Measurements from ENCODE around the gene OR7A5.
A peak's percentile ranks its signal among the peaks of the same experiment; 100 is the strongest.
"Not testable (repeated sequence)": the region's sequence is repeated elsewhere in the genome, so short reads cannot be mapped to it uniquely, and the experiment has no call there.

Gene OR7A5

DNA sequence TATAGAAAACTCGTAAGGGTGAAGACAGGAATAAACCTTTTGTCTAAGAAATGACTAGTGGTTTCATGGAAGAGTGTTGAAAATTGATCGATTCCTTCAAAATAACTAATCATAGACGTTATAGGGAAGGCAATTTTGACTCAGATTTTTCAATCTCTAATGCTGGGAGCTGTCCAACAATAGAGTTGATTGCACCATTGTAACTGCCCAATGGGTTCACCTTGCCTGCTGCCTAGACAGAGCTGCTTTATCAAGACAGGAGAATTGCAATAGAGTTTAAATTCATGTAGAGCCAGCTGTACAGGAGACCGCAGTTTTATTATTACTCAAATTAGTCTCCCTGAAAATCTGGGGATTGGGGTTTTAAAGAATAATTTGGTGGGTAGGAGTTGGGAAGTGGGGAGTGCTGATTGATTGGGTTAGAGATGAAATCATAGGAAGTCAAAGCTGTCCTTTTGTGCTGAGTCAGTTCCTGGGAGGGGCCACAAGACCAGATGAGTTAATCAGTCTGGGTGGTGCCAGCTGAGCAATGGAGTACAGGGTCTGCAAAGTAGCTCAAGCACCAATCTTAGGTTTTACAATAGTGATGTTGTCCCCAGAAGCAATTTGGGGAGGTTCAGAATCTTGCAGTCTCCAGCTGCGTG is 39.8 kb downstream of the OR7A5 start:
- H3K4me3 ChIP-seq (ENCODE audit: low read depth, low read length) = no peak overlapping the region
- POLR2A ChIA-PET = no interaction called here
- CTCF ChIA-PET = no interaction called here
- no peak for DNase-seq (ENCODE audit: low read depth, low spot score)
- TF ChIP-seq, protein P1, sequence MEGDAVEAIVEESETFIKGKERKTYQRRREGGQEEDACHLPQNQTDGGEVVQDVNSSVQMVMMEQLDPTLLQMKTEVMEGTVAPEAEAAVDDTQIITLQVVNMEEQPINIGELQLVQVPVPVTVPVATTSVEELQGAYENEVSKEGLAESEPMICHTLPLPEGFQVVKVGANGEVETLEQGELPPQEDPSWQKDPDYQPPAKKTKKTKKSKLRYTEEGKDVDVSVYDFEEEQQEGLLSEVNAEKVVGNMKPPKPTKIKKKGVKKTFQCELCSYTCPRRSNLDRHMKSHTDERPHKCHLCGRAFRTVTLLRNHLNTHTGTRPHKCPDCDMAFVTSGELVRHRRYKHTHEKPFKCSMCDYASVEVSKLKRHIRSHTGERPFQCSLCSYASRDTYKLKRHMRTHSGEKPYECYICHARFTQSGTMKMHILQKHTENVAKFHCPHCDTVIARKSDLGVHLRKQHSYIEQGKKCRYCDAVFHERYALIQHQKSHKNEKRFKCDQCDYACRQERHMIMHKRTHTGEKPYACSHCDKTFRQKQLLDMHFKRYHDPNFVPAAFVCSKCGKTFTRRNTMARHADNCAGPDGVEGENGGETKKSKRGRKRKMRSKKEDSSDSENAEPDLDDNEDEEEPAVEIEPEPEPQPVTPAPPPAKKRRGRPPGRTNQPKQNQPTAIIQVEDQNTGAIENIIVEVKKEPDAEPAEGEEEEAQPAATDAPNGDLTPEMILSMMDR (IDR thresholded peaks at IDR 0.05; ENCODE audit: insufficient read depth, low read length, missing control alignments) = no peak

DNA sequence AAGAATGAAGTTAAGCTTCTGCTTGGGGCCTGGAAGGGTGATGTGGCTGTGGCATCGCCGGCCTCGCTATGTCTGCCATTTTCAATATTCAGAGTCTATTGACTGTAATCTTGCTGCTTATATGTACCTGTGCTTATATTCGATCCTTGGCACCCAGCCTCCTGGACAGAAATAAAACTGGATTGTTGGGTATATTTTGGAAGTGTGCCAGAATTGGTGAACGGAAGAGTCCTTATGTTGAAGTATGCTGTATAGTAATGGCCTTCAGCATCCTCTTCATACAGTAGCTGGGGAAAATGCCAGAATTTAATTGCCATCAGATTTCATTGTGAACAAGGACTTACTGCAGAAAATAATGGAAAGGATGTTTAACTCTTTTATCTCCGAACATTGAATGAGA is 42.7 kb downstream of the OR7A5 start:
- CTCF ChIA-PET = not testable (repeated sequence)

DNA sequence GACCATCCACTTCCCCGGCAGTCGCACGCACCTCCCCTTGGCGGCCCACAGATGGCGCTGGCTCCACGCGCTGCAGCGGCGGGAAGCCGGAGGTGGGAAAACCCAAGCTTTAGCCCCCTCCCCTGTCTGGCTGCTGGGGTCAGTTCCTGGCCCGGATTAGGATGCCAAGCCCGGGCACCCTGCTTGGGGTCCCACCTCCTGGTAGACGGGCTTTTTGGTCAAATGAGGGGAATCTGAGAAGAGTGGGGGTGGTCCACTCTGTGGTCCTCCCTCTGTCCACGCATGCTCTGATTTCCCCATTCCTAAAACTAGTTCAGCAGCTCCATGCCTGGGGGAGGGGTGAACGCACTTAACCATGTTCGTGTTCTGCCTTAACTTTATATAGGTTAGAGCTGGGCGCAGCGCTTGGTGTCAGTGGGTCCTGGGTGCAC is 48.5 kb downstream of the OR7A5 start:
- CTCF ChIA-PET = interaction anchor here (0.9 to 1.4 kb wide), 2 partner anchors 16 to 104 kb away, joined by 3 read pairs; no protein-coding TSS in a partner anchor
- no peak overlapping the region for H3K4me3 ChIP-seq (ENCODE audit: low read depth, low read length)
- POLR2A ChIA-PET = no interaction called here
- TF ChIP-seq, protein P1 (IDR thresholded peaks at IDR 0.05; ENCODE audit: insufficient read depth, low read length, missing control alignments) = peak; percentile 67
- DNase-seq (ENCODE audit: low read depth, low spot score) = no peak

More for the DNA sequence above, 42.7 kb downstream of the OR7A5 start:
- POLR2A ChIA-PET; H3K4me3 ChIP-seq (ENCODE audit: low read depth, low read length); DNase-seq (ENCODE audit: low read depth, low spot score): not testable (repeated sequence)

DNA sequence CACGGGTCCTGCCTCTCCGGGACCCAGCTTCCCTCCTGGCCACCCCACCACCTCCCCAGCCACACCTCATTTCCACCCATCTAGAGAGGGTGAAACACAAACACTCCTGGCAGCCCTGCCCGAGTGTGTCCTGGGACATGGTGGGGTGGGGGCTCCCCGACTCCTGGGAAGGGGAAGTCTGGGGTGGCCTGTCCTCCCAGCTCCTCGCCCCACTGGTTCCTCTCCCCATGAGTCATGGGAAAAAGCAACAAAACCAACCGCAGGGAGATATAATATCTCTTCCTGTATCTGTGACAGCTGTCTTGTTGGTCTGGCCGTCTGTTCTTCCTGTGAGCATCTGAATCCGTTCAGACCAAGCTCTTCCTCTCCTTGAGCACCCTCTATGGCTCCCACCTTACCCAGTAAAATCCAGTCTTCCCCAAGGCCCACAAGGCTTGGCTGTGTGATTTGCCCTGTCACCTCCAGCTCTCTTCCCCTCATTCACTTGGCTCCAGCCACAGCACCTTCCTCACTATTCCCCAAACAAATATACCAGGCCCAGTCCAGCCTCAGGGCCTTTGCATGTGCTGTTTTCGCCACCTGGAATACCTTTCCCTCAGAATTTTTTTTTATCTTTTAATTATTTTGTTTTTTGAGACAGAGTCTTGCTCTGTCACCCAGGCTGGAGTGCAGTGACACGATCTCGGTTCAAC is 49.7 kb downstream of the OR7A5 start:
- H3K4me3 ChIP-seq (ENCODE audit: low read depth, low read length); POLR2A ChIA-PET; DNase-seq (ENCODE audit: low read depth, low spot score); CTCF ChIA-PET: not testable (repeated sequence)

DNA sequence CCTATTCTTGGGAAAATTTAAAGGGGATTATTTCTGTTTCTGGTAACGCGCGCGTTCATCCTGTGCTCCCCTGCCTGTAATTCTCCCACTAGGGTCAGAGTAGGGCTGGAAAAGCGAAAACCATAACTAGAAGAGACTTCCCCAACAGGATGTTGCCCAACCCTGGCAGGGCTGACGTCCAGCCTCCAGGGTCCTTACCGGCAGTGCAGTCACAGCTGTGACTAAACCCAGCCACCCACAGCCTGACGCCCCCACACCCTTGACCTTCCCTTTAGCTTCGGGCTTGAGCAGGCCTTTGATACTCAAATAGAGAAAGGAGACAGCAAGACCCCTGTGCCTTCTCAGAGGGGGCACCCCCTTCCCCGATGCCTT is 50.3 kb downstream of the OR7A5 start:
- DNase-seq (ENCODE audit: low read depth, low spot score); CTCF ChIA-PET; POLR2A ChIA-PET; H3K4me3 ChIP-seq (ENCODE audit: low read depth, low read length): not testable (repeated sequence)

DNA sequence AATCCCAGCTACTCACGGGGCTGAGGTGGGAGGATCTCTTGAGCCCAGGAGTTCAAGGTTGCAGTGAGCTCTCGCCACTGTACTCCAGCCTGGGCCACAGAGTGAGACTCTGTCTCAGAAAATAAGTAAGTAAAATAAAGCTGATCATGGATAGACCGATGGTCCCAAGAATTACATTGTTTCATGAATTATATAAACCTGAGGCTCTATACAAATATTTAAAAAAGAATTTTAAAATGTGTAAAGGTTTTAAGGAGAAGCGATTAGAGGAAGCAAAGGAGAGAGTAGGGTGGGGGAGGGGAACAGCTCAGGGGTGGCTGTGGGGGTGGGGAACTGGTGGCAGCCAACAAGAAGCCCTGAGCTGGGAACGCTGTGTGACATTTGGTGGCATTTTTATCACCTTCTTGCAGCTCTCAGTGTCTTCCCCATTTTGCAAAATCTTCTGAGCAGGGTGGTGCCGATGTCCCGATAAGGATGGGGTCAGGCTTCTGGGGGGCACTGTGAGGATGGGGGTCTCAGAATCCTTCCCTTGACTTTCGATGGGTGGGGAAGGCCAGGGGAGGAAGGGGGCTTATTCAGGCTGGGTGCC is 51.5 kb downstream of the OR7A5 start:
- DNase-seq (ENCODE audit: low read depth, low spot score); CTCF ChIA-PET; H3K4me3 ChIP-seq (ENCODE audit: low read depth, low read length); POLR2A ChIA-PET: not testable (repeated sequence)

DNA sequence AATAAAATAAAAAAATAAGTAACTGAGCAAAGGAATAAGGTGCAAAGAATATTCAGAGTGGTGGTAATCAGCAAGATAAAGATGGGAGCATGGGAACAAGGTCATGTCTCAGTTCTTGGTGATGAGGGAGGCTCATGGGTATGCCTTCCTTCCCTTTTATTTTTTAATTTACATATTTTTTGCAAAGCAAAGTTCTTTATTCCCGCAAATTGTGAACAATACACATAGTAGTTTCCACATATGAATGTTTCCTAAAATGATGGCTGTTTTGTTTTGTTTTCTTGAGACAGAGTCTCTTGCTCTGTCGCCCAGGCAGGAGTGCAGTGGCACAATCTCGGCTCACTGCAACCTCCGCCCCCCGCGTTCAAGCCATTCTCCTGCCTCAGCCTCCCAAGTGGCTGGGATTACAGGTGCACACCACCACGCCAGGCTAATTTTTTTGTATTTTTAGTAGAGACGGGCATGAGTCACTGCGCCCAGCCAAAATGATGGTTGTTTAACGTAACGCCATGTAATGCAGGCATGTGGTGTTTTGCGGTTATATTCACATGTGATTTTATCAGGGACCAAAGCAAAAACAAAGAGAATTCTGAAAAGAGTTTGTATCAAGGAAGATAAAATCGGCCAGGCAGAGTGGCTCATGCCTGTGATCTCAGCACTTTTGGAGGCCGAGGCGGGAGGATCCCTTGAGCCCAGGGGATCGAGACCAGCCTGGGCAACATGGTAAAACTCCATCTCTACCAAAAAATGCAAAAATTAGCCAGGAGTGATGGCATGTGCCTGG is 52.2 kb downstream of the OR7A5 start:
- TF ChIP-seq, protein P1 (IDR thresholded peaks at IDR 0.05; ENCODE audit: insufficient read depth, low read length, missing control alignments) = no peak
- ChIA-PET POLR2A (no interaction called here), CTCF (no interaction called here)
- H3K4me3 ChIP-seq (ENCODE audit: low read depth, low read length) = no peak overlapping the region
- no peak for DNase-seq (ENCODE audit: low read depth, low spot score)

DNA sequence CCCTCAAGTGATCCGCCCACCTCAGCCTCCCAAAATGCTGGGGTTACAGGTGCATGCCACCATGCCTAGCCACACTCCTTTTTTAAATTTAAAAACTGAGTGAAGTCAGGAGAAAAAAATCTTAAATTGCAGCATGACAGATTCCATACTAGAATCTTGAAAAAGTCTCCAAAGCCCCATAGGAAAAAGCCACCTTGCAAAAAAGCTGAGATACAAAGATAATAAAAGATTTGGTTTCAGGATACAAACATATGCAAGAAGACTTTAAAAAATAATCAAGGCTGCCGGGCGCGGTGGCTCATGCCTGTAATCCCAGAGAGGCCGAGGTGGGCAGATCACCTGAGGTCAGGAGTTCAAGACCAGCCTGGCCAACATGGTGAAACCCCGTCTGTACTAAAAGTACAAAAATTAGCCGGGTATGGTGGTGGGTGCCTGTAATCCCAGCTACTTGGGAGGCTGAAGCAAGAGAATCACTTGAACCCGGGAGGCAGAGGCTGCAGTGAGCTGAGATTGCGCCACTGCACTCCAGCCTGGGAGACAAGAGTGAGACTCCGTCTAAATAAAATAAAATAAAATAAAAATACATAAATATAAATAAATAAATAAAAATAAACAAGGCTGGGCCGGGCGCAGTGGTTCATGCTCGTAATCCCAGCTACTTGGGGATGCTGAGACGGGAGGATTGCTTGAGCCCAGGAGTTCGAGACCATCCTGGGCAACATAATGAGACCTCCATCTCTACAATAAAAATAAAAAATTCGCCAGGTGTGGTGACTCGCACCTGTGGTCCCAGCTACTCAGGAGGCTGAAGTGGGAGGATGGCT is 53.1 kb downstream of the OR7A5 start:
- POLR2A ChIA-PET; CTCF ChIA-PET; DNase-seq (ENCODE audit: low read depth, low spot score); H3K4me3 ChIP-seq (ENCODE audit: low read depth, low read length): not testable (repeated sequence)

DNA sequence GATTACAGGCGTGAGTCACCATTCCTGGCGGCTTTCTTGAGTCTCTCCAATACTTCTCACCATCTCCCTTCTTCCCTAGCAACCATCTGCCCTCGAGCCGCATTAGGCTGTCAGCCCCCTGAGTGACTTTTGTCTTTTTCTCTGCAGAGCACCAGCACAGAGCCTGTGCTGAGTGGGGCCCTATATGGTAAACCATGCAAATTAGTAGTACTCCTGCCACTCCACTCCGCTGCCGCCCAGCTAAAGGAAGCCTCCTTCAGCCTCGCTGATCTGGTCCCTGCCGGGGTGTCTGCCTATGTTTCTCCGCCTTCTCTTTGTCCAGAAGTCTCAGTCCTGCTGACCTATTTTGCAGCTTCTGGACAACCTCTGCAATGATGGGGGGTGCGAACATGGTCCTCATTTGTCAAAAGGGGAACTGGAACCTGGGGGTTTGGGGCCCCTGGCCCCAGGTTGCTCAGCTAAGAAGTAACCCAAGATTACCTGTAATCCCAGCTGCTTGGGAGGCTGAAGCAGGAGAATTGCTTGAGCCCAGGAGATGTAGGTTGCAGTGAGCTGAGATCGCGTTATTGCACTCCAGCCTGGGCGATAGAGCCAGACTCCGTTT is 54.3 kb downstream of the OR7A5 start:
- CTCF ChIA-PET = not testable (repeated sequence)

More for the DNA sequence above, 54.3 kb downstream of the OR7A5 start:
- H3K4me3 ChIP-seq (ENCODE audit: low read depth, low read length); POLR2A ChIA-PET; DNase-seq (ENCODE audit: low read depth, low spot score): not testable (repeated sequence)

Measured in AG04449 (cell line).